GM21528 (cell line): ENCODE results near the gene NEMF.
"Not testable (repeated sequence)": the region's sequence is repeated elsewhere in the genome, so short reads cannot be mapped to it uniquely, and the experiment has no call there.

Source experiments
- ATAC-seq: cut with Tn5 transposase; IDR thresholded peaks from one replicate; pipeline ENCODE4 v1.9.1; 2021; ENCODE audit warnings: mild to moderate bottlenecking, moderate library complexity; ENCODE audit not compliant: unreplicated experiment, low FRiP score

Gene NEMF

DNA sequence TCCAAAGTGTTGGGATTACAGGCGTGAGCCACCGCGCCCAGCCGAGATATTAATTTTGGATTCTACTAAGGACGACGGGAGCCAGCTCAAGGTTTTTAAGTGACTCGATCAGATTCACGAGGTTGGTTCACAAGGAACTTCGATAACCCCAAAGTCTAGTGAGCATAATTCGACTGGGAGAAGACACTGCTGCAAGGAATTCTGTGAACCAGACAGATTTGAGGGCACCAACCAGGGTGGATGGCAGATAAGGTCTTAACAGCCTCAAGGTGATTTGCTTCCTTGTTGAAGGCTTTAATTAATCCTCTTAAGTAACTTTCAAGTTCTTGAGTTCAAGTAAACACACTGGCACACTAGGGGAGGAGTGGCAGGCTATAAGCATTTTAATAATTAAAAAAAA lies 85.7 kb downstream of the NEMF start:
- ATAC-seq: no peak

DNA sequence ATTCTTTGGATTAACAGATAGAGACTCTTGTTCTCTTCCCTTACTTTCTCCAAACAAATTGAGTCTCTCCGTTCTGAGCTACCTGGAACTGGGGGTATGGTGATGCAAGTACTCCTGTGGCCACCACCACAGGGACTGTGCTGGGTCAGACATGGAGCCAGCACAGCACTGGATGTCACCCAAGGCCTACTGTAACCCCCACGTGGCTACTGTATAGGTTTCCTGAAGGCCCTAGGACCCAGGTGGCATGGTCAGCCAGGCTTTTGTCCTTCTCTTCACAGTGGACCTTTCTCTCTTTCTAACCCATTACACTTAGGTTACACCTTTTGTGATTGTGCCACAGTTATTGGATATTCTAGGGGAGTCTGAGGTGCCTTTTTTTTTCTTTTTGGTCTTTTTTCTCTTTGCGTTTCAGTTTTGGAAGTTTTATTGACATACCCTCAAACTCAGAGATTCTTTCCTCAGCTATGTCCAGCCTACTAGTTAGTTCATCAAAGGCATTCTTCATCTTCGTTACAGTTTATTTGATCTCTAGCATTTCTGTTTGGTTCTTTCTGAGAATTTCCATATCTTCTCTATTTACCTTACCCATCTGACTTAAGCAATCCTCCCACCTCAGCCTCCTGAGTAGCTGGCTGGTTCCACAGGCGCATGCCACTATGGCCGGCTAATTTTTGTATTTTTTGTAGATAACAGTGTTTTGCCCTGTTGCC lies 90.6 kb downstream of the NEMF start:
- no peak for ATAC-seq

DNA sequence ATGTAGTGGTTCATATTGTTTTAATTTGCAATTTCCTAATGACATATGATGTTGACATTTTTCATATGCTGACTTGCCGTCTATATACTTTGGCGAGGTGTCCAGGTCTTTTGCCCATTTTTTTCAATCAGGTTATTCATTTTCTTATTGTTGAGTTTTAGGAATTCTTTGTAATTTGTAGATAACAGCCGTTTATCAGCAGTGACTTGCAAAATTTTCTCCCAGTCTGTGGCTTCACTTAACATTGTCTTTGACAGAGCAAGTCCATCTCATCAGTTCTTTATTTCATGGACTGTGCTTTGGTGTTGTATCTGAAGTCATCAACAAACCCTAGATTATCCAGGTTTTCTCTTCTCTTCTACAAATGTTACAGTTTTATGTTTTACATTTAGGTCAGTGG lies 97.2 kb downstream of the NEMF start:
- ATAC-seq: no peak

DNA sequence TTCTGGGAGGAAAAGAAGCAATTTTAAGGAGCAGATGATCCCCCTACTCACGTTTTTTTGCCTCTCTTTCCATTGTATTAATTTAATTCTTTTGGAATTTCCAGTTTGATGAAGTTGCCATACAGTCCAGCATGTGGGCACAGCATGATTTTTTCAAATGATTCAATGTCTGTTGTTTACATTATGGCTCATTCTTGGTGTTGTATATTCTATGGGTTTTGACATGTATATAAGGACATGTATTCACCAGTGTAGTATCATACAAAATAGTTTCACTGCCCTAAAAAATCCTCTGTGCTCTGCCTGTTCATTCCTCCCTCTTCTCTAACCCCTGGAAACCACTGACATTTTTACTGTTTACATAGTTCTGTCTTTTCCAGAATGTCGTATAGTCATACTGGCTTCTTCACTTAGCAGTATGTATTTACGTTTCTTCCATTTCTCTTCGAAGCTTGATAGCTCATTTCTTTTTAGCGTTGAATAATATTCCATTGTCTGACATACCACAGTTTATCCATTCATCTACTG lies 98.0 kb downstream of the NEMF start:
- ATAC-seq: no peak

DNA sequence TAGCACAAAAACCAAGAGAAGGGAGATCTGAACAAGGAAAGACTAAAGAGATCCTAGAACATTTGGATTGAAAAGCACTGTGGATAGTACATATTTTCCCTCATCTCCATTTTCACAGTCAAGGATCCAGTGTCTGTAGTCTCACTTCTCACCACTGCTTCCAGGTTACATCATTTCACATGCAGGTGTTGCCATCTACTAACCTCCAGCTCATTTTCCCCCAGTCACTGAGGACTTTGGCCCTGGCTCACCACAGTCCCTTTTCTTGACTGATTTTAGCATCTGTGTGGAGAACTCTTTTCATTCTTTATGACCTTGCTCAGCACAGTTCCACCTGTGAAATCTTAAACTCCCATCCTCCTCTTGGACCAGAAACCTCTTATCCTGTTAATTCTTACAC lies 106.1 kb downstream of the NEMF start:
- not testable (repeated sequence) for ATAC-seq

DNA sequence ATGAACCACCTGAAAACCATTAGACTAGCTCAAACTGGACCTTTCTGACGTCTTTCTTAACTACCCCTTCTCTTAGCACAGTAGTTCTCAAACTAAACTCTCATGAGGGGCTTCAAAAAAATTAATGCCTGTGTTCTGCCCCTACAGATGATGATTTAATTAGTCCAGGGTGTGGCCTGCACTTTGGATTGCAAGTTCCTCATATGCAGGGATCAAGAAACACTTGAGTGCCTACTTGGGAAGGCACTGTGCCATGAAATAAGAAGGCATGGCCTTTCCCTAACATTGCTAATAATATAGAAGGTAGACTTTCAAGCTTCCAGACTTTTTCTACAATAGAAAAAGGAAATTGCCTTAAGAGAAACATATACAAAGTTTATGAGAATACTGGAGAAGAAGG lies 107.4 kb downstream of the NEMF start:
- ATAC-seq: no peak

DNA sequence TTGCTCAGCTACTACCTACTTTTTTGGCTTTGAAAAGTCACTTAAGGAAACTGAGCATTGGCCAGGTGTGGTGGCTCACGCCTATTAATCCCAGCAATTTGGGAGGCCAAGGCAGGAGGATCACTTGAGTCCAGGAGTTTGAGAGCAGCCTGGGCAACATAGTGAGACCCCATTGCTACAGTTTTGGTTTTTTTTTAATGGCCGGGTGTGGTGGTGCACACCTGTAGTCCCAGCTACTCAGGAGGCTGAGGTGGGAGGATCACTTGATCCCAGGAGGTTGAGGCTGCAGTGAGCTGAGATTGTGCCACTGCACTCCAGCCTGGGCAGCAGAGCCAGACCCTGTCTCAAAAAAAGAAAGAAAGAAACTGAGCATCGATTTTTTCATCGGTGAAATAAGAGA lies 116.9 kb downstream of the NEMF start:
- not testable (repeated sequence) for ATAC-seq

DNA sequence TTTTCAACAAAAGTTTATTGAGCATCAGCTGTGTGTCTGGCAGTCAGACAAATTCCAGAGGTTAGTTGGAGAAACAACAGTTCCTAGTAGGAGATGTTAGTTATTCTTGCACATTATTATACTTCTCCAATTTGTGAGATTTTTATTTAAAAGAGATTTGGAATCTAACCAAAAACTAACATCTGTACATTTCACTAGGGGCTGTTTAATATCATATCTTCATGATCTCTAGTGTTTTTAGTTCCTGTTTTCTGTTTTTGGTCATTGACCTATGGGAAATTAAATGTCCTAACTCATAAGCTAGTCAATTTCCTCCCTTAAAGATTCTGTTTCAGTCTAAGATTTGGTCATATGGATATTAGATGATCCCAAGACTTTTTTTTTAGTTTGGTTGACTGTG lies 118.8 kb downstream of the NEMF start:
- no peak for ATAC-seq

DNA sequence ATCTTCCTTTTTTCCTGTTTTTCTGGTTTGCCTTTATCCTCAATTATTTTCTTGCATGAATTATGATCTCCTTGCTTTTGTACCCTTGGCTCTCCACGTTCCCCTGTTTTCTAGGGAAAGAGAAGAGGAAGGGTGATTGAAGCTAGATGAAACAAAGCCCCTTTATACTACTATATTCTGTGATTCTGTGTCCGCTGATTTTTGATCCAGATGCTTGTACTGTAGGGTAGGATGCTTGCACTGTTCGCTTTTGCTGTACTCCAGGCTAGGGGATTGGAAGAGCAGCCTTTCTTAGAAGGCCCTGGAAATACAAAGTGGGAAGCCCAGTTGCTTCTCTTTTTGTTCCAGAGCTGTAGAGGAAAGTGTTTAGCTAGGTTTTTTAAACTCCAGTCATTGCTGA lies 119.7 kb downstream of the NEMF start:
- no peak for ATAC-seq
